IMR-90 (cell line): ENCODE measurements around the gene OCIAD1. TPM values are rescaled to one million over a fixed set of nuclear protein-coding genes. Genes with fewer than 3 reads are reported as not detected.

ENCODE experiments used
- ATAC-seq: fragments of 200-7000 bp; cut with Tn5 transposase; 2 replicates; pipeline ENCODE4 v1.9.1; 2020; ENCODE audit warnings: low read depth, mild to moderate bottlenecking, moderate library complexity
- BruUV-seq: library from RNA; stranded (reverse); fragments of 400-500 nt; replicated peaks from 2 replicates; lab custom pipeline; 2021; lab: Mats Ljungman, UMichigan
- CTCF ChIA-PET: fragments of 300-600 bp; formaldehyde crosslinking; extraction: SDS; loops from one replicate; lab custom pipeline; 2021; ENCODE audit warnings: antibody characterized with exemption; lab: Yijun Ruan, JAX
- POLR2A ChIA-PET: fragments of 300-600 bp; sonication (Branson Sonifier 250); formaldehyde crosslinking; loops from one replicate; lab custom pipeline; 2022; ENCODE audit warnings: antibody characterized with exemption; ENCODE audit not compliant: unreplicated experiment; lab: Charles Lee
- DNase-seq: peaks from one replicate; pipeline ENCODE4 v3.0.0; 2013
- H2AFZ ChIP-seq: replicated peaks from 2 replicates; pipeline ENCODE3; 2013; ENCODE audit warnings: low read length, mild to moderate bottlenecking; ENCODE audit not compliant: poor library complexity
- H2AK5ac ChIP-seq: 2 replicates; pipeline ENCODE4 v1.6.1; 2013; ENCODE audit warnings: low read depth, low read length, inconsistent platforms
- H2AK9ac ChIP-seq: replicated peaks from 2 replicates; pipeline ENCODE3; 2013; ENCODE audit warnings: mild to moderate bottlenecking, low read depth, low read length, moderate library complexity; ENCODE audit not compliant: poor library complexity
- H2BK120ac ChIP-seq: 2 replicates; pipeline ENCODE4 v1.6.1; 2013; ENCODE audit warnings: low read depth, low read length, inconsistent platforms
- H2BK15ac ChIP-seq: 3 replicates; pipeline ENCODE4 v1.6.1; 2013; ENCODE audit warnings: low read depth, low read length, inconsistent platforms
- H2BK20ac ChIP-seq: 2 replicates; pipeline ENCODE4 v1.6.1; 2013; ENCODE audit warnings: low read depth, mild to moderate bottlenecking, inconsistent platforms, low read length, moderate library complexity
- H2BK5ac ChIP-seq: 2 replicates; pipeline ENCODE4 v1.6.1; 2013; ENCODE audit warnings: mild to moderate bottlenecking, low read depth, low read length, inconsistent platforms; ENCODE audit not compliant: poor library complexity, severe bottlenecking
- H3K14ac ChIP-seq: replicated peaks from 2 replicates; pipeline ENCODE4 v1.6.1; 2013; ENCODE audit warnings: low read depth, low read length, inconsistent platforms
- H3K18ac ChIP-seq: 2 replicates; pipeline ENCODE4 v1.6.1; 2013; ENCODE audit warnings: low read depth, low read length, control low read depth
- H3K23ac ChIP-seq: 2 replicates; pipeline ENCODE4 v1.6.1; 2013; ENCODE audit warnings: low read depth, low read length, inconsistent platforms
- H3K27ac ChIP-seq: 2 replicates; pipeline ENCODE4 v1.5.1; 2013; ENCODE audit warnings: mild to moderate bottlenecking, control low read depth, low read length; ENCODE audit not compliant: insufficient read depth
- H3K27me3 ChIP-seq: 2 replicates; pipeline ENCODE4 v1.6.1; 2013; ENCODE audit warnings: low read length; ENCODE audit not compliant: control insufficient read depth, insufficient read depth
- H3K36me3 ChIP-seq: 2 replicates; pipeline ENCODE4 v1.6.1; 2013; ENCODE audit warnings: low read length, mixed read lengths; ENCODE audit not compliant: control insufficient read depth, insufficient read depth
- H3K4ac ChIP-seq: 2 replicates; pipeline ENCODE4 v1.6.1; 2013; ENCODE audit warnings: low read depth, low read length, inconsistent platforms
- H3K4me1 ChIP-seq: 2 replicates; pipeline ENCODE4 v1.6.1; 2013; ENCODE audit warnings: low read length, mixed read lengths; ENCODE audit not compliant: control insufficient read depth, insufficient read depth
- H3K4me2 ChIP-seq: 2 replicates; pipeline ENCODE4 v1.6.1; 2013; ENCODE audit warnings: low read depth, mild to moderate bottlenecking, control low read depth, low read length, moderate library complexity
- H3K4me3 ChIP-seq: 2 replicates; pipeline ENCODE4 v1.5.1; 2013; ENCODE audit warnings: low read depth, mild to moderate bottlenecking, control low read depth, low read length, moderate library complexity; ENCODE audit not compliant: insufficient read depth
- H3K56ac ChIP-seq: 2 replicates; pipeline ENCODE4 v1.6.1; 2013; ENCODE audit warnings: low read length, inconsistent platforms; ENCODE audit not compliant: insufficient read depth; ENCODE audit errors: extremely low read depth
- H3K79me1 ChIP-seq, 2 experiments: 2 replicates each; pipeline ENCODE4 v1.6.1; 2013; ENCODE audit warnings: low read length in 2 of 2, inconsistent platforms in 1 of 2, low read depth in 1 of 2
- H3K9ac ChIP-seq: 2 replicates; pipeline ENCODE4 v1.6.1; 2013; ENCODE audit warnings: low read depth, low read length, control low read depth
- H3K9me1 ChIP-seq: 2 replicates; pipeline ENCODE4 v1.6.1; 2013; ENCODE audit warnings: low read length, inconsistent platforms; ENCODE audit not compliant: insufficient read depth
- H3K9me3 ChIP-seq: 2 replicates; pipeline ENCODE4 v1.6.1; 2013; ENCODE audit warnings: low read length; ENCODE audit not compliant: control insufficient read depth, insufficient read depth
- H4K20me1 ChIP-seq: 2 replicates; pipeline ENCODE4 v1.6.1; 2013; ENCODE audit warnings: low read length, inconsistent platforms; ENCODE audit not compliant: insufficient read depth
- H4K5ac ChIP-seq: 2 replicates; pipeline ENCODE4 v1.6.1; 2013; ENCODE audit warnings: mild to moderate bottlenecking, low read depth, low read length, control low read depth
- H4K8ac ChIP-seq, 2 experiments: 2 replicates each; pipeline ENCODE4 v1.6.1; 2013; ENCODE audit warnings: low read depth in 2 of 2, low read length in 2 of 2, control low read depth in 1 of 2, inconsistent platforms in 1 of 2
- H4K91ac ChIP-seq: 2 replicates; pipeline ENCODE4 v1.6.1; 2013; ENCODE audit warnings: low read depth, low read length, inconsistent platforms; ENCODE audit not compliant: insufficient read depth
- CEBPB ChIP-seq: IDR thresholded peaks from 2 replicates; pipeline ENCODE4 v1.6.1; 2012; ENCODE audit warnings: low read depth, low read length, improper control_type of control experiment
- CHD1 ChIP-seq: IDR thresholded peaks from 2 replicates; pipeline ENCODE4 v1.6.1; 2012; ENCODE audit warnings: low read depth, low read length, improper control_type of control experiment
- CTCF ChIP-seq: conservative IDR thresholded peaks from 2 replicates; pipeline ENCODE4 v1.5.1; 2012; ENCODE audit warnings: mild to moderate bottlenecking, low read depth, low read length, improper control_type of control experiment
- ELK1 ChIP-seq: fragments of 150-350 bp; IDR thresholded peaks from 2 replicates; pipeline ENCODE4 v1.6.1; 2016; ENCODE audit warnings: low read depth, mild to moderate bottlenecking, low read length, moderate library complexity, borderline replicate concordance
- MAZ ChIP-seq: IDR thresholded peaks from 2 replicates; pipeline ENCODE4 v1.6.1; 2012; ENCODE audit warnings: low read depth, mild to moderate bottlenecking, low read length, improper control_type of control experiment, moderate library complexity, borderline replicate concordance
- MXI1 ChIP-seq: IDR thresholded peaks from 2 replicates; pipeline ENCODE4 v1.6.1; 2012; ENCODE audit warnings: low read depth, mild to moderate bottlenecking, low read length, moderate library complexity, borderline replicate concordance
- NFE2L2 ChIP-seq: fragments of 150-350 bp; IDR thresholded peaks from 2 replicates; pipeline ENCODE4 v1.6.1; 2016; ENCODE audit warnings: low read depth, mild to moderate bottlenecking, low read length
- POLR2A ChIP-seq: IDR thresholded peaks from 2 replicates; pipeline ENCODE4 v1.6.1; 2012; ENCODE audit warnings: mild to moderate bottlenecking, low read depth, low read length
- RFX5 ChIP-seq: IDR thresholded peaks from 2 replicates; pipeline ENCODE4 v1.8.0; 2012; ENCODE audit warnings: low read depth, mild to moderate bottlenecking, low read length, moderate library complexity
- SMC3 ChIP-seq: fragments of 150-350 bp; IDR thresholded peaks from 2 replicates; pipeline ENCODE4 v1.6.1; 2016; ENCODE audit warnings: low read depth, mild to moderate bottlenecking, antibody characterized with exemption, low read length, moderate library complexity
- USF2 ChIP-seq: fragments of 150-350 bp; IDR thresholded peaks from 2 replicates; pipeline ENCODE4 v1.6.1; 2017; ENCODE audit warnings: mild to moderate bottlenecking, antibody characterized with exemption, low read length, low read depth
- WGBS, 2 experiments: methylation state at CpG; one replicate each; pipeline versions ENCODE4 v1.1.5 to v1.1.7; 2013; ENCODE audit warnings: missing lambda C conversion rate in 2 of 2; ENCODE audit not compliant: insufficient read length in 1 of 2; ENCODE audit errors: extremely low coverage in 2 of 2; 5-methylcytosine and 5-hydroxymethylcytosine counted together
- dilution Hi-C: fragments of 300-500 bp; cut with HindIII; formaldehyde crosslinking; loops from one replicate; pipeline ENCODE4 v1.14.3; 2018; ENCODE audit warnings: low sequenced_read_pairs; ENCODE audit not compliant: unreplicated experiment
- in situ Hi-C: fragments of 300-500 bp; cut with MboI; formaldehyde crosslinking; loops from 3 replicates; pipeline ENCODE4 v1.14.3; 2019; ENCODE audit warnings: low sequenced_read_pairs, inconsistent platforms, mixed read lengths
- intact Hi-C: fragments of 100-400 bp; cut with micrococcal nuclease; formaldehyde crosslinking; loops from 2 replicates; pipeline ENCODE4 v1.10.0; 2022
- polyA plus RNA-seq, 3 experiments: library from polyadenylated mRNA; depleted of rRNA; stranded (reverse); fragments of >200 nt; gene quantifications; 2 replicates each; pipeline ENCODE4 v1.2.3, GENCODE V29; 2012; ENCODE audit warnings: low replicate concordance in 1 of 3
- total RNA-seq: library from RNA; depleted of rRNA; stranded (reverse); fragments of >200 nt; gene quantifications from 2 replicates; pipeline ENCODE4 v1.2.3, GENCODE V29; 2012

OCIAD1 gene
- total and polyA plus RNA-seq, 2 of the 4 experiments (the other 2 are of a cell fraction), result 86.9 to 112 TPM

GRCh38 chr4:48877827-48878535 lies 47.1 kb downstream of the OCIAD1 start:
- Histone ChIP-seq H2AFZ (no peak overlapping the region), H3K9me3 (no peaks in the 10 kb centered on the region), H3K56ac (no peak overlapping the region), H2AK5ac (no peak overlapping the region), H3K27ac (no peak overlapping the region), H3K4ac (no peak overlapping the region), H4K5ac (no peak overlapping the region), H2BK5ac (no peak overlapping the region), H3K36me3 (no peaks in the 10 kb centered on the region), H3K23ac (no peak overlapping the region), H3K4me2 (no peak overlapping the region), H3K27me3 (no peaks in the 10 kb centered on the region), H3K9me1 (no peaks in the 10 kb centered on the region; the same call in 1 of the 2 replicates), H4K91ac (no peak overlapping the region), H2AK9ac (no peak overlapping the region), H3K14ac (no peak overlapping the region), H3K79me1 (no peaks in the 10 kb centered on the region), H4K8ac (no peak overlapping the region), H3K4me3 (no peak overlapping the region), H4K20me1 (no peaks in the 10 kb centered on the region), H2BK15ac (no peak overlapping the region), H3K4me1 (no peaks in the 10 kb centered on the region), H2BK120ac (no peak overlapping the region), H3K18ac (no peak overlapping the region), H2BK20ac (no peak overlapping the region), H3K9ac (no peak overlapping the region)
- BruUV-seq, result no TSS peak
- ATAC-seq, result no peak
- no peak for DNase-seq
- dilution Hi-C loops, result no loop called here
- CTCF ChIA-PET, result no interaction called here
- POLR2A ChIA-PET, result no interaction called here
- TF ChIP-seq SMC3 (no peak), MXI1 (no peak), NFE2L2 (no peak), CEBPB (no peak), MAZ (no peak), USF2 (no peak), RFX5 (no peak), ELK1 (no peak), POLR2A (no peak), CHD1 (no peak), CTCF (no peak)
- WGBS, 2 experiments, result no CpG with 5 or more reads among the region's 1 CpG
- intact Hi-C loops, result no loop called here
- in situ Hi-C loops, result no loop called here
